HepG2 (cell line): ENCODE results near the gene HERC4. TPM values are rescaled to one million over a fixed set of nuclear protein-coding genes. Genes with fewer than 3 reads are reported as not detected.

Experiments
- ATAC-seq: fragments of 200-7000 bp; cut with Tn5 transposase; 3 replicates; pipeline ENCODE4 v1.9.1; 2020; ENCODE audit warnings: mild to moderate bottlenecking, moderate library complexity
- BruUV-seq: library from RNA; stranded (reverse); fragments of 400-500 nt; replicated peaks from 2 replicates; lab custom pipeline; 2021; lab: Mats Ljungman, UMichigan
- CTCF ChIA-PET: fragments of 300-600 bp; formaldehyde crosslinking; extraction: SDS; loops from one replicate; lab custom pipeline; 2021; ENCODE audit warnings: low total read pairs, inconsistent platforms, low intra/inter-chr PET ratio; lab: Yijun Ruan, JAX
- POLR2A ChIA-PET: fragments of 350-600 bp; sonication (Branson Sonifier 250); formaldehyde crosslinking; loops from one replicate; lab custom pipeline; 2020; ENCODE audit warnings: antibody characterized with exemption, inconsistent platforms; lab: Yijun Ruan, JAX
- DNase-seq: peaks from one replicate; pipeline ENCODE4 v3.0.0-alpha.2; 2015; ENCODE audit warnings: low spot score
- FAIRE-seq: peaks from 3 replicates; lab custom pipeline; 2011; peaks lifted over from hg19 to GRCh38; lab: Jason Lieb, UNC
- H2AFZ ChIP-seq: one replicate; pipeline ENCODE4 v1.6.1; 2011; ENCODE audit warnings: low read length, inconsistent platforms
- H3K27ac ChIP-seq: fragments of 300-600 bp; 3 replicates; pipeline ENCODE4 v1.8.0; 2011; ENCODE audit warnings: mixed run types, mild to moderate bottlenecking, mixed read lengths, low read length, inconsistent platforms; ENCODE audit not compliant: insufficient read depth; ENCODE audit errors: extremely low read length
- H3K27me3 ChIP-seq, 2 experiments: fragments of 200-600 bp in 1 of 2; 2 replicates in 1 of 2; 3 replicates in 1 of 2; pipeline versions ENCODE4 v1.6.0 to v1.8.0; 2011; ENCODE audit warnings: low read length in 2 of 2, mild to moderate bottlenecking in 2 of 2, moderate library complexity in 2 of 2, inconsistent platforms in 1 of 2; ENCODE audit not compliant: insufficient read depth in 2 of 2, control insufficient read depth in 1 of 2
- H3K36me3 ChIP-seq, 2 experiments: fragments of 200-600 bp in 1 of 2; replicated peaks in 1 of 2; 2 replicates in 1 of 2; 3 replicates in 1 of 2; pipeline versions ENCODE4 v1.5.1 to v1.8.0; 2011; ENCODE audit warnings: low read length in 2 of 2, inconsistent platforms in 1 of 2; ENCODE audit not compliant: insufficient read depth in 2 of 2, control insufficient read depth in 1 of 2
- H3K4me1 ChIP-seq: 2 replicates; pipeline ENCODE4 v1.5.1; 2012; ENCODE audit warnings: low read length, inconsistent platforms; ENCODE audit not compliant: insufficient read depth
- H3K4me2 ChIP-seq: 2 replicates; pipeline ENCODE4 v1.6.0; 2011; ENCODE audit warnings: low read depth, low read length, inconsistent platforms
- H3K4me3 ChIP-seq, 3 experiments: fragments of 200-600 bp in 1 of 3; sonication (generic), shearing (Covaris generic) in 1 of 3; replicated peaks in 1 of 3; 2 replicates each; pipeline ENCODE4 v1.5.1; 2011 to 2016; ENCODE audit warnings: low read length in 3 of 3, inconsistent platforms in 2 of 3, low read depth in 2 of 3, mild to moderate bottlenecking in 2 of 3, control low read depth in 1 of 3, mixed read lengths in 1 of 3; ENCODE audit not compliant: insufficient read depth in 1 of 3
- H3K79me2 ChIP-seq: one replicate; pipeline ENCODE4 v1.6.1; 2011; ENCODE audit warnings: low read length, inconsistent platforms; ENCODE audit not compliant: insufficient read depth
- H3K9ac ChIP-seq: 2 replicates; pipeline ENCODE4 v1.6.0; 2011; ENCODE audit warnings: mild to moderate bottlenecking, low read depth, low read length, inconsistent platforms; ENCODE audit not compliant: insufficient read depth
- H3K9me3 ChIP-seq: 2 replicates; pipeline ENCODE4 v1.5.1; 2012; ENCODE audit warnings: mild to moderate bottlenecking, low read length
- H4K20me1 ChIP-seq: 2 replicates; pipeline ENCODE4 v1.6.0; 2011; ENCODE audit warnings: inconsistent platforms, mild to moderate bottlenecking, low read length, moderate library complexity; ENCODE audit not compliant: insufficient read depth
- EZH2 ChIP-seq: conservative IDR thresholded peaks from 2 replicates; pipeline ENCODE4 v1.6.1; 2012; ENCODE audit warnings: mild to moderate bottlenecking, low read depth, low read length, moderate library complexity
- KLF12 ChIP-seq: sonication (generic); formaldehyde crosslinking; IDR thresholded peaks from 2 replicates; pipeline ENCODE4 v1.4.0; 2020; ENCODE audit warnings: missing genetic modification reagents, borderline replicate concordance
- MAZ ChIP-seq, 2 experiments: sonication (generic) in 1 of 2; formaldehyde crosslinking in 1 of 2; IDR thresholded peaks; 2 replicates each; pipeline versions ENCODE4 v1.5.0 to v1.6.1; 2012 to 2020; ENCODE audit warnings: low read depth in 2 of 2, mild to moderate bottlenecking in 2 of 2, borderline replicate concordance in 1 of 2, improper control_type of control experiment in 1 of 2, low read length in 1 of 2, missing genetic modification reagents in 1 of 2, moderate library complexity in 1 of 2
- ZNF75D ChIP-seq: sonication (generic); formaldehyde crosslinking; IDR thresholded peaks from 2 replicates; pipeline ENCODE4 v1.8.1; 2023; ENCODE audit warnings: missing genetic modification reagents, mild to moderate bottlenecking, borderline replicate concordance
- ZSCAN30 ChIP-seq: sonication (generic); formaldehyde crosslinking; IDR thresholded peaks from 2 replicates; pipeline ENCODE4 v1.5.0; 2020; ENCODE audit warnings: mild to moderate bottlenecking, missing genetic modification reagents
- WGBS: methylation state at CpG from one replicate; pipeline ENCODE4 v1.1.6; 2017; ENCODE audit warnings: low lambda C conversion rate; 5-methylcytosine and 5-hydroxymethylcytosine counted together
- in situ Hi-C: cut with HindIII; loops from 2 replicates; pipeline ENCODE4 v1.10.0; 2017; ENCODE audit warnings: low pct_unique_long_range_greater_than_20kb; ENCODE audit not compliant: extremely low pct_ligation_motif_present
- intact Hi-C: fragments of 100-400 bp; cut with micrococcal nuclease; formaldehyde crosslinking; loops from one replicate; pipeline ENCODE4 v1.10.0; 2022; ENCODE audit not compliant: unreplicated experiment
- polyA plus RNA-seq, 8 experiments: library from polyadenylated mRNA; depleted of rRNA in 3 of 8; stranded (reverse) in 7 of 8; unstranded in 1 of 8; fragments of >200 nt; fragmentation: Illumina TruSeq in 4 of 8; extraction: Trizol in 4 of 8; gene quantifications; 2 replicates each; pipeline versions ENCODE4 v1.2.1 to v1.2.3, GENCODE V29; 2011 to 2016; ENCODE audit warnings: low read depth in 4 of 8, missing spikeins in 1 of 8, mixed read lengths in 1 of 8; ENCODE audit not compliant: insufficient read depth in 1 of 8
- total RNA-seq, 5 experiments: library from RNA; depleted of rRNA; stranded (reverse); fragments of >200 nt; fragmentation: Illumina TruSeq; extraction: Trizol; gene quantifications; 2 replicates each; pipeline ENCODE4 v1.2.3, GENCODE V29; 2016; ENCODE audit warnings: low read depth in 1 of 5
- TF ChIP-seq, protein P1 (sequence below): sonication (generic); formaldehyde crosslinking; IDR thresholded peaks from 2 replicates; pipeline ENCODE4 v1.5.1; 2020; ENCODE audit warnings: mild to moderate bottlenecking, missing genetic modification reagents, borderline replicate concordance
- TF ChIP-seq, protein P2 (sequence below): sonication (generic); formaldehyde crosslinking; IDR thresholded peaks from 2 replicates; pipeline ENCODE4 v1.5.0; 2020; ENCODE audit warnings: mild to moderate bottlenecking, missing genetic modification reagents, borderline replicate concordance
- TF ChIP-seq, protein P3 (sequence below): fragments of 450-650 bp; IDR thresholded peaks from 2 replicates; pipeline ENCODE4 v1.6.1; 2017

HERC4 gene
- total and polyA plus RNA-seq, 2 of the 13 experiments (the other 11 are each of a cell fraction or from before 2014, with no cell fraction given), result 9.8 to 20.2 TPM

DNA sequence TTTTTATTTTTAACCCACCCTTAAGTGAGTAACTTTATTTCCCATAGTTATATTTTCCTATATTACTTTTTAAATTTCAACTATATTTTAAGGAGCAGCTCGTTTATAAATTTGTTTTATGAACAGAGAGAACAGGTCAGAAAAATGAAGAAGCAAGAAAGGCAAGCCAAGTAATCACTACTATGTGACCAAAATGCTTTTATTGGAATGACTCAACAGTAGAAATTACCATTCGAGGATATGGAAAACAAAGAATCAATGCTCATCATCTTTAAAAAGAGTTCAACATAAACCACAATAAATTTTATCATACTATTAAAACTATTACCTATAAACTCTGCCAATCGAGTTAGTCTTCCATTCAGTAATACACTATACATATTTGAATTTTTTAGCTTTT is 7.6 kb downstream of the HERC4 start:
- DNase-seq (no peak), ATAC-seq (no peak), FAIRE-seq (no peak)
- intact Hi-C loops (no loop called here), in situ Hi-C loops (no loop called here)
- 79% methylated on average over 3 of the region's 3 CpGs for WGBS
- Histone ChIP-seq H3K36me3 (peaks cover 1 to 13% of the 10 kb centered on the region in 2 experiments; a peak in 1 of 5 replicates), H4K20me1 (no peaks in the 10 kb centered on the region), H3K9me3 (no peaks in the 10 kb centered on the region), H3K4me3 (no peak overlapping the region), H3K27me3 (no peaks in the 10 kb centered on the region), H3K4me1 (peaks cover 19% of the 10 kb centered on the region), H3K9ac (no peak overlapping the region), H3K79me2 (peaks cover 26% of the 10 kb centered on the region), H3K4me2 (no peak overlapping the region), H2AFZ (no peak overlapping the region), H3K27ac (no peak overlapping the region)
- no TSS peak for BruUV-seq
- ChIA-PET CTCF (no interaction called here), POLR2A (no interaction called here)
- TF ChIP-seq, protein P1, sequence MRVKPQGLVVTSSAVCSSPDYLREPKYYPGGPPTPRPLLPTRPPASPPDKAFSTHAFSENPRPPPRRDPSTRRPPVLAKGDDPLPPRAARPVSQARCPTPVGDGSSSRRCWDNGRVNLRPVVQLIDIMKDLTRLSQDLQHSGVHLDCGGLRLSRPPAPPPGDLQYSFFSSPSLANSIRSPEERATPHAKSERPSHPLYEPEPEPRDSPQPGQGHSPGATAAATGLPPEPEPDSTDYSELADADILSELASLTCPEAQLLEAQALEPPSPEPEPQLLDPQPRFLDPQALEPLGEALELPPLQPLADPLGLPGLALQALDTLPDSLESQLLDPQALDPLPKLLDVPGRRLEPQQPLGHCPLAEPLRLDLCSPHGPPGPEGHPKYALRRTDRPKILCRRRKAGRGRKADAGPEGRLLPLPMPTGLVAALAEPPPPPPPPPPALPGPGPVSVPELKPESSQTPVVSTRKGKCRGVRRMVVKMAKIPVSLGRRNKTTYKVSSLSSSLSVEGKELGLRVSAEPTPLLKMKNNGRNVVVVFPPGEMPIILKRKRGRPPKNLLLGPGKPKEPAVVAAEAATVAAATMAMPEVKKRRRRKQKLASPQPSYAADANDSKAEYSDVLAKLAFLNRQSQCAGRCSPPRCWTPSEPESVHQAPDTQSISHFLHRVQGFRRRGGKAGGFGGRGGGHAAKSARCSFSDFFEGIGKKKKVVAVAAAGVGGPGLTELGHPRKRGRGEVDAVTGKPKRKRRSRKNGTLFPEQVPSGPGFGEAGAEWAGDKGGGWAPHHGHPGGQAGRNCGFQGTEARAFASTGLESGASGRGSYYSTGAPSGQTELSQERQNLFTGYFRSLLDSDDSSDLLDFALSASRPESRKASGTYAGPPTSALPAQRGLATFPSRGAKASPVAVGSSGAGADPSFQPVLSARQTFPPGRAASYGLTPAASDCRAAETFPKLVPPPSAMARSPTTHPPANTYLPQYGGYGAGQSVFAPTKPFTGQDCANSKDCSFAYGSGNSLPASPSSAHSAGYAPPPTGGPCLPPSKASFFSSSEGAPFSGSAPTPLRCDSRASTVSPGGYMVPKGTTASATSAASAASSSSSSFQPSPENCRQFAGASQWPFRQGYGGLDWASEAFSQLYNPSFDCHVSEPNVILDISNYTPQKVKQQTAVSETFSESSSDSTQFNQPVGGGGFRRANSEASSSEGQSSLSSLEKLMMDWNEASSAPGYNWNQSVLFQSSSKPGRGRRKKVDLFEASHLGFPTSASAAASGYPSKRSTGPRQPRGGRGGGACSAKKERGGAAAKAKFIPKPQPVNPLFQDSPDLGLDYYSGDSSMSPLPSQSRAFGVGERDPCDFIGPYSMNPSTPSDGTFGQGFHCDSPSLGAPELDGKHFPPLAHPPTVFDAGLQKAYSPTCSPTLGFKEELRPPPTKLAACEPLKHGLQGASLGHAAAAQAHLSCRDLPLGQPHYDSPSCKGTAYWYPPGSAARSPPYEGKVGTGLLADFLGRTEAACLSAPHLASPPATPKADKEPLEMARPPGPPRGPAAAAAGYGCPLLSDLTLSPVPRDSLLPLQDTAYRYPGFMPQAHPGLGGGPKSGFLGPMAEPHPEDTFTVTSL (CRISPR knock-in tag), result no peak
- TF ChIP-seq, protein P2, sequence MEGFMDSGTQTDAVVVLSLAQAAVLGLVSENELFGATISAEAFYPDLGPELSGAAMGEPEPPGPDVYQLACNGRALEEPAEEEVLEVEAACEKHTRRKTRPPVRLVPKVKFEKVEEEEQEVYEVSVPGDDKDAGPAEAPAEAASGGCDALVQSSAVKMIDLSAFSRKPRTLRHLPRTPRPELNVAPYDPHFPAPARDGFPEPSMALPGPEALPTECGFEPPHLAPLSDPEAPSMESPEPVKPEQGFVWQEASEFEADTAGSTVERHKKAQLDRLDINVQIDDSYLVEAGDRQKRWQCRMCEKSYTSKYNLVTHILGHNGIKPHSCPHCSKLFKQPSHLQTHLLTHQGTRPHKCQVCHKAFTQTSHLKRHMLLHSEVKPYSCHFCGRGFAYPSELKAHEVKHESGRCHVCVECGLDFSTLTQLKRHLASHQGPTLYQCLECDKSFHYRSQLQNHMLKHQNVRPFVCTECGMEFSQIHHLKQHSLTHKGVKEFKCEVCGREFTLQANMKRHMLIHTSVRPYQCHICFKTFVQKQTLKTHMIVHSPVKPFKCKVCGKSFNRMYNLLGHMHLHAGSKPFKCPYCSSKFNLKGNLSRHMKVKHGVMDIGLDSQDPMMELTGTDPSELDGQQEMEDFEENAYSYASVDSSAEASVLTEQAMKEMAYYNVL (CRISPR knock-in tag), result no peak
- TF ChIP-seq MAZ (IDR thresholded peaks at IDR 0.05; ENCODE audit: borderline replicate concordance, low read depth, low read length) (no peak), MAZ (CRISPR knock-in tag; IDR thresholded peaks at IDR 0.05; ENCODE audit: low read depth) (no peak), ZSCAN30 (CRISPR knock-in tag) (no peak), ZNF75D (CRISPR knock-in tag) (no peak), KLF12 (CRISPR knock-in tag) (no peak), EZH2 (no peak)
- TF ChIP-seq, protein P3, sequence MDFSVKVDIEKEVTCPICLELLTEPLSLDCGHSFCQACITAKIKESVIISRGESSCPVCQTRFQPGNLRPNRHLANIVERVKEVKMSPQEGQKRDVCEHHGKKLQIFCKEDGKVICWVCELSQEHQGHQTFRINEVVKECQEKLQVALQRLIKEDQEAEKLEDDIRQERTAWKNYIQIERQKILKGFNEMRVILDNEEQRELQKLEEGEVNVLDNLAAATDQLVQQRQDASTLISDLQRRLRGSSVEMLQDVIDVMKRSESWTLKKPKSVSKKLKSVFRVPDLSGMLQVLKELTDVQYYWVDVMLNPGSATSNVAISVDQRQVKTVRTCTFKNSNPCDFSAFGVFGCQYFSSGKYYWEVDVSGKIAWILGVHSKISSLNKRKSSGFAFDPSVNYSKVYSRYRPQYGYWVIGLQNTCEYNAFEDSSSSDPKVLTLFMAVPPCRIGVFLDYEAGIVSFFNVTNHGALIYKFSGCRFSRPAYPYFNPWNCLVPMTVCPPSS, result no peak
